Erythroblast (primary cell): ENCODE measurements around the gene SLC35F2.

Source experiments
- GATA1 ChIP-seq: IDR thresholded peaks from 2 replicates; pipeline ENCODE4 v1.6.1; 2011; ENCODE audit warnings: low read depth, mild to moderate bottlenecking, control low read depth, low read length, moderate library complexity
- POLR2A ChIP-seq: IDR thresholded peaks from 2 replicates; pipeline ENCODE4 v1.6.1; 2011; ENCODE audit warnings: mild to moderate bottlenecking, low read length

- TF ChIP-seq POLR2A = no peak
- no peak for TF ChIP-seq GATA1
Observed at GRCh38 chr11:107856981-107857517, 1.5 kb downstream of the SLC35F2 start.
